ENCODE results near the gene ABCA1.

DNA sequence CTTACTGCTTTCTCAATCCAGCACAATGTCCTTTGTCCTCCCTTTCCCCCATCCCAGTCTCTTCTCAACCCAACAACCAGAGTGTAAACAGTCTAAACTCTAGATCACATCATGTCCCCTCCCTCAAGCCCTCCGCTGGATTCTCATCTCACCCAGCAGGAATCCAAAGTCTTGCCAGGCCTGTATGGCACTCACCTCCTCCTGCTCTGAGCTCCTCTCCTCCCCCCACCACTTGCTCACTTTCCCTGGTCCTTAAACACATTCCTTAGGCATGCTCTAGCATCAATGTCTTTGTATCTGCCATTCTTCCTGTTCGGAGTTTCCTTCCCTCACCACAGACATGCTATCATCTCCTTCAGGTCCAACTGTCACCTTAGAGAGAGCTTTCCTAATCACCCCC lies 85.3 kb downstream of the ABCA1 start:
- TF ChIP-seq KAT2A (conservative IDR thresholded peaks at IDR 0.05; ENCODE audit: control insufficient read depth, low read depth, low read length) (no peak), EP300 (IDR thresholded peaks at IDR 0.05; ENCODE audit: borderline replicate concordance in 1 of 2, control insufficient read depth in 1 of 2, low read depth in 2 of 2, low read length in 2 of 2) (no peak)
- TF ChIP-seq, protein P1, sequence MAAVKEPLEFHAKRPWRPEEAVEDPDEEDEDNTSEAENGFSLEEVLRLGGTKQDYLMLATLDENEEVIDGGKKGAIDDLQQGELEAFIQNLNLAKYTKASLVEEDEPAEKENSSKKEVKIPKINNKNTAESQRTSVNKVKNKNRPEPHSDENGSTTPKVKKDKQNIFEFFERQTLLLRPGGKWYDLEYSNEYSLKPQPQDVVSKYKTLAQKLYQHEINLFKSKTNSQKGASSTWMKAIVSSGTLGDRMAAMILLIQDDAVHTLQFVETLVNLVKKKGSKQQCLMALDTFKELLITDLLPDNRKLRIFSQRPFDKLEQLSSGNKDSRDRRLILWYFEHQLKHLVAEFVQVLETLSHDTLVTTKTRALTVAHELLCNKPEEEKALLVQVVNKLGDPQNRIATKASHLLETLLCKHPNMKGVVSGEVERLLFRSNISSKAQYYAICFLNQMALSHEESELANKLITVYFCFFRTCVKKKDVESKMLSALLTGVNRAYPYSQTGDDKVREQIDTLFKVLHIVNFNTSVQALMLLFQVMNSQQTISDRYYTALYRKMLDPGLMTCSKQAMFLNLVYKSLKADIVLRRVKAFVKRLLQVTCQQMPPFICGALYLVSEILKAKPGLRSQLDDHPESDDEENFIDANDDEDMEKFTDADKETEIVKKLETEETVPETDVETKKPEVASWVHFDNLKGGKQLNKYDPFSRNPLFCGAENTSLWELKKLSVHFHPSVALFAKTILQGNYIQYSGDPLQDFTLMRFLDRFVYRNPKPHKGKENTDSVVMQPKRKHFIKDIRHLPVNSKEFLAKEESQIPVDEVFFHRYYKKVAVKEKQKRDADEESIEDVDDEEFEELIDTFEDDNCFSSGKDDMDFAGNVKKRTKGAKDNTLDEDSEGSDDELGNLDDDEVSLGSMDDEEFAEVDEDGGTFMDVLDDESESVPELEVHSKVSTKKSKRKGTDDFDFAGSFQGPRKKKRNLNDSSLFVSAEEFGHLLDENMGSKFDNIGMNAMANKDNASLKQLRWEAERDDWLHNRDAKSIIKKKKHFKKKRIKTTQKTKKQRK (IDR thresholded peaks at IDR 0.05; ENCODE audit: low read depth, low read length): no peak
